Type B pancreatic cell (in vitro differentiated cells): ENCODE data around the gene IDH3G. TPM values are rescaled to one million over a fixed set of nuclear protein-coding genes. Genes with fewer than 3 reads are reported as not detected.

ENCODE experiments used
- DNase-seq: peaks from one replicate; pipeline ENCODE4 v3.0.0; 2021; ENCODE audit warnings: mixed read lengths; ENCODE audit not compliant: unreplicated experiment; ENCODE audit errors: extremely low spot score
- H3K27ac Mint-ChIP-seq: 2 replicates; pipeline ENCODE4 v1.8.0; 2021; ENCODE audit warnings: mild to moderate bottlenecking, mixed read lengths
- H3K27me3 Mint-ChIP-seq: 2 replicates; pipeline ENCODE4 v1.8.0; 2021; ENCODE audit warnings: mixed read lengths
- H3K36me3 Mint-ChIP-seq: 2 replicates; pipeline ENCODE4 v1.8.0; 2021; ENCODE audit warnings: mixed read lengths
- H3K4me1 Mint-ChIP-seq: one replicate; pipeline ENCODE4 v1.8.0; 2021; ENCODE audit warnings: mixed read lengths; ENCODE audit not compliant: unreplicated experiment
- H3K4me3 Mint-ChIP-seq: 2 replicates; pipeline ENCODE4 v1.8.0; 2021; ENCODE audit warnings: mild to moderate bottlenecking, mixed read lengths
- H3K9me3 Mint-ChIP-seq: 2 replicates; pipeline ENCODE4 v1.8.0; 2021; ENCODE audit warnings: mixed read lengths
- long read RNA-seq: library from polyadenylated mRNA; unstranded; transcript quantifications from one replicate; pipeline ENCODE4 v2.0.0, GENCODE V29; 2020
- total RNA-seq: library from RNA; stranded (reverse); gene quantifications from 2 replicates; pipeline ENCODE4 v1.2.1, GENCODE V29; 2021; ENCODE audit warnings: low replicate concordance
- TF ChIP-seq, protein P1 (sequence below): fragments of 200-600 bp; sonication (generic); conservative IDR thresholded peaks from 2 replicates; pipeline ENCODE4 v1.5.0; 2021; ENCODE audit warnings: antibody characterized with exemption, mild to moderate bottlenecking

IDH3G gene
- total RNA-seq: 42.9 and 50.0 TPM in 2 replicates
- long read RNA-seq, partial matches to known transcripts: 3 of 155 reads
- long read RNA-seq, other reads (novel, unspliced or antisense): 152 of 155 reads

DNA sequence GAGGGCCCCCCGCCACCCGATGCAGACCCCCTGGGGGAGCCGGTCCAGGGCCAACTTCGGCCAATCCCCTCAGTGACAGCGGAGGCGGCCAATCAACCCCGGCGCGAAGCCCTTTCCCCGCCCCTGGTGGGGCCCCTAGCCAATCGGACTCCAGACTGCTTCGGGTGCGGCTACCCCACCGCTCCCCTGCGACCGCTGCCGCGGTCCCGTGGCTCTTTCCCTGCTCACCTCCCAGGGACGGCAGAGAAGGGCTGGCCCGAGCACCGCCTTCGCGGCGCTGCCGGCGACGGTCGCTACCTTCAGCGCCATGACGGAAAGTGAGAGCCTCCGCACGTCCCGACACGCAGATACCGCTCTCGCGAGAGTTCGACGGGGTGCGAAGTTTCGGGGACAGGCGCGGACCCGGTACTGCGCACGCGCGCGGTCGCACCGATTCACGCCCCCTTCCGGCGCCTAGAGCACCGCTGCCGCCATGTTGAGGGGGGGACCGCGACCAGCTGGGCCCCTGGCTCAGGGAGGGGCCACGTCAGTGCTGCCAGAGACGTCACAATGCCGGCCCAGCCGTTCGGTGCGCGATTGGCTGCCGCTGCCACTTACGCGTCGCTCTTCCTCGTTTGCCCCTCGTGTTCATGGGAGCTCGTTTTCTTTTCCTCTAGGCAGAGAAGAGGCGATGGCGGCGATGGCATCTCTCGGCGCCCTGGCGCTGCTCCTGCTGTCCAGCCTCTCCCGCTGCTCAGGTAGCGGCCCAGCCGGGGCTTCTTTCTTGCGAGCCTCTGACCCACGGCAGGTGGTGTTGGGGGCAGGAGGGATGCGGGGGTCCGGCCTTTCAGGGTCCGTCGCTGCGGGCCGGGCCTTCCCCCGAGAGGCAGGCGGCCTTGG lies at the start of gene IDH3G, which contains the start of gene SSR4:
Gene IDH3G, minus strand, starts transcription at position 358 of the 879 bp plus-strand sequence. Its CDS starts 49 bp downstream, at position 309.
Gene SSR4, plus strand, starts transcription at position 651 of the 879 bp plus-strand sequence. Its CDS starts 20 bp downstream, at position 671.
- Mint-ChIP-seq H3K9me3 (no peaks in the 10 kb centered on the region), H3K4me3 (peak within 1 kb of the TSS; percentile 91), H3K36me3 (no peaks in the 10 kb centered on the region), H3K27me3 (no peaks in the 10 kb centered on the region), H3K4me1 (peaks cover 8% of the 10 kb centered on the region), H3K27ac (peak within 1 kb of the TSS; percentile 90)
- TF ChIP-seq, protein P1, sequence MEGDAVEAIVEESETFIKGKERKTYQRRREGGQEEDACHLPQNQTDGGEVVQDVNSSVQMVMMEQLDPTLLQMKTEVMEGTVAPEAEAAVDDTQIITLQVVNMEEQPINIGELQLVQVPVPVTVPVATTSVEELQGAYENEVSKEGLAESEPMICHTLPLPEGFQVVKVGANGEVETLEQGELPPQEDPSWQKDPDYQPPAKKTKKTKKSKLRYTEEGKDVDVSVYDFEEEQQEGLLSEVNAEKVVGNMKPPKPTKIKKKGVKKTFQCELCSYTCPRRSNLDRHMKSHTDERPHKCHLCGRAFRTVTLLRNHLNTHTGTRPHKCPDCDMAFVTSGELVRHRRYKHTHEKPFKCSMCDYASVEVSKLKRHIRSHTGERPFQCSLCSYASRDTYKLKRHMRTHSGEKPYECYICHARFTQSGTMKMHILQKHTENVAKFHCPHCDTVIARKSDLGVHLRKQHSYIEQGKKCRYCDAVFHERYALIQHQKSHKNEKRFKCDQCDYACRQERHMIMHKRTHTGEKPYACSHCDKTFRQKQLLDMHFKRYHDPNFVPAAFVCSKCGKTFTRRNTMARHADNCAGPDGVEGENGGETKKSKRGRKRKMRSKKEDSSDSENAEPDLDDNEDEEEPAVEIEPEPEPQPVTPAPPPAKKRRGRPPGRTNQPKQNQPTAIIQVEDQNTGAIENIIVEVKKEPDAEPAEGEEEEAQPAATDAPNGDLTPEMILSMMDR: no peak
- peak; percentile 95 for DNase-seq

GRCh38 chrX:153836921-153837320 lies 42.7 kb upstream of the IDH3G start:
- DNase-seq: no peak
- H3K27me3 Mint-ChIP-seq: peaks cover 24% of the 10 kb centered on the region
- TF ChIP-seq, protein P1: no peak
- H3K27ac Mint-ChIP-seq: no peak overlapping the region
- no peaks in the 10 kb centered on the region for H3K4me1 Mint-ChIP-seq
- no peaks in the 10 kb centered on the region for H3K36me3 Mint-ChIP-seq
- H3K9me3 Mint-ChIP-seq: peaks cover 4% of the 10 kb centered on the region
- no peak overlapping the region for H3K4me3 Mint-ChIP-seq

- Mint-ChIP-seq H3K36me3 (peaks cover under 1% of the 10 kb centered on the region), H3K27me3 (peaks cover 37% of the 10 kb centered on the region), H3K4me3 (no peak overlapping the region), H3K27ac (no peak overlapping the region), H3K4me1 (no peaks in the 10 kb centered on the region), H3K9me3 (peaks cover 4% of the 10 kb centered on the region)
- DNase-seq: no peak
- TF ChIP-seq, protein P1: no peak
Measured at GRCh38 chrX:153832728-153833127, 38.6 kb upstream of the IDH3G start.

- Mint-ChIP-seq H3K27ac (no peak overlapping the region), H3K4me1 (no peaks in the 10 kb centered on the region)
- no peak for DNase-seq
Measured at GRCh38 chrX:153831429-153832150, 37.4 kb upstream of the IDH3G start.

More at GRCh38 chrX:153831429-153832150, 37.4 kb upstream of the IDH3G start:
- peaks cover 9% of the 10 kb centered on the region for H3K36me3 Mint-ChIP-seq
- peak overlapping the region; percentile 70 for H3K4me3 Mint-ChIP-seq
- peaks cover 13% of the 10 kb centered on the region for H3K9me3 Mint-ChIP-seq
- TF ChIP-seq, protein P1: no peak
- H3K27me3 Mint-ChIP-seq: peaks cover 46% of the 10 kb centered on the region
